Measurements from ENCODE around the gene NECTIN1. TPM values are rescaled to one million over a fixed set of nuclear protein-coding genes. Genes with fewer than 3 reads are reported as not detected.

The NECTIN1 gene
- total RNA-seq, 1 donor from 2014 or later = 17.5 TPM

DNA sequence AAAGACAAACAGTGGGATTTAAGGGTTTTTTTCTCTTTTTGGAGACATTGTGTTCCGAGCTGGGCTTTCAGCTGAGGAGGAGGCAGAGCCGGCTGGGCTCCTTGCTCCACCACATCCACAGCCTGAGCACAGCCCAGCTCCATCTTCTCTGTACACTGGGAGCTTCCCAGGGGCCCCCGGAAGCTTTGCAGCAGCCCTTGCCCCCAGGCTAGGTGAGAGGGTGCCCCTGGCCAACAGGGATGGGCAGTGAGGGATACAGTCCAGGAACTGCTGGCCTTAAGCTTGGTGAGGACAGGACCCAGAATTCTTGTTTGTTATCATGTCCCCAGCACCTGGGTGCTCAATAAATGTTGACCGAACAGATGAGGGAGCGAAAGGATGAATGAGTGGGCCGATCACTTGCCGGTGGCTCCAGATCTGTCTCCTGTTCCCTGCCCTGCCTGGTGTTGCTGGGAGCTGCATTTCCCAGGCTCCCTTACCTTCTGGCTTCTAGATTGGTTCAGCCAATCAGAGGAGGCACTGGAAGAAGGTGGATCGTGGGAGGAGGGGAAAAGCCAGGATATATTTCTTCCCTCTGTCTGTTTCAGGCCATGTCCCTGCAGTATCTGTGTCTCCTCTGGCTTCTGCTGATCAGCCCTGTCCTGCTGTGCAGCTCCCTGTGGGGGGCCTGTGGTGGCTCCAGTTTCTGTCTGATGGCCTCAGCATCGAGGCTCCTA lies 26.5 kb upstream of the NECTIN1 start:
- DNase-seq = no peak

- DNase-seq = no peak
These were observed 25.8 kb upstream of the NECTIN1 start for GRCh38 chr11:119754656-119755355.

DNA sequence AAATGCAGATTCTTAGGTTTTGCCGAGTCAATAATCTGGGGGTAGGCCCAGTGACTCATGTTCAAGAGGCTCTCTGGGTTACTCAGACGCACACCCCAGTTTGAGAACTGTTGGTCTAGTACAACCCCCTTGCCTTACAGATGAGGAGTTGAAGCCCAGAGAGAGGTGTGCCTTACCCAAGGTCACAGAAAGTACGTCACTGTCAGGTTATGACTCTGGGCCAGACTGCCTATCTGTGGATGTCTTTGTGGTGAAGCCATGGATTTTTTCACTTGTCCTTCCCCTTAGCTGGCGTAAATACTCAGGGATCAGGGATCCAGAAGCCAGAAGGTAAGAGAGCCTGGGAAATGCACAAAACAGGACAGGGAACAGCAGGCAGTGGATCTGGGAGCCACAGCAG lies 25.2 kb upstream of the NECTIN1 start:
- DNase-seq = no peak

DNA sequence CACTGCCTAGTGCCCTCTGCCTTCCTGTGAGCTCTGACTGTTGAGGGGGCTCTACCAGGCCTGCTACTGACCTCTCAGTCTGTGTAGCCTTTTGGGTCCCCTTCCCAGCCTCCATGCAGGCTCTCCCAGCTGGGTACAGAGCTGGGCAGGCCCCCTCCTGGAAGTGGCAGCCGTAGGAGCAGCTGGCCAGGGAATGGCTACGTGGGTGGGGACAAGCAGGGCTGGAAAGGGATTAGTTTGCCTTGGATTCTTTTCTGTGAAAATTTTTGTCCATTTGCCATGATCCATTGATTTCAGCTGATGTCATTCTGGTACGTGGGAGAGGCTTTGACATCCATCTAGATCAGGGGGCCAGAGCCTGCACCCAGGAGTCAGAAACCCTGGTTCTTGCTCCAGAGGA lies 23.9 kb upstream of the NECTIN1 start:
- DNase-seq = peak; percentile 25

DNA sequence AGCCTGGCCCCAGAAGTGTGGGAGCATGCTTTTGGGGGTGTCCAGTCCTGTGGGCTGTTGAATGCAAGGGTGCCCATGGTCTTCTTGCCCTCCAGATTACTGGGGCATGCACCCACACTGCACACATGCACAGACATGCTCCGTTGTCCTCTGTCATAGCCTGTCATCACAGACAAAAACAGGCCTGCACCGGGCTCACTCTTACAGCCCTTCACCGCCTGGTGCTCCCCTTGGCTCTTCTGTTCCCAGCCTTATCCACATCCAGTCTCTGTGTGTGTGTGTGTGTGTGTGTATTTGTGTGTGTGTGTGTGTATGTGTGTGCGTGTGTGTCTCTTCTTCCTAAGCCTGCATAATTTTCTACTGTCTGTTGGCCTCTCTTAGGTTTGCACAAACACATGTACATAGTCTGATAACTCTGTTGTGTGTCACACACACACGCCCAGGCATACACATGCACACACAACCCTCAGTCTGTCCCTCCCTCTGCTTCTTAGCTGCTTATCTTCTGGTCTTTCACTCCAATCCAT lies 23.4 kb upstream of the NECTIN1 start:
- no peak for DNase-seq

GRCh38 chr11:119750056-119750455 lies 21.1 kb upstream of the NECTIN1 start:
- DNase-seq = no peak

GRCh38 chr11:119749006-119749565 lies 20.1 kb upstream of the NECTIN1 start:
- no peak for DNase-seq

DNA sequence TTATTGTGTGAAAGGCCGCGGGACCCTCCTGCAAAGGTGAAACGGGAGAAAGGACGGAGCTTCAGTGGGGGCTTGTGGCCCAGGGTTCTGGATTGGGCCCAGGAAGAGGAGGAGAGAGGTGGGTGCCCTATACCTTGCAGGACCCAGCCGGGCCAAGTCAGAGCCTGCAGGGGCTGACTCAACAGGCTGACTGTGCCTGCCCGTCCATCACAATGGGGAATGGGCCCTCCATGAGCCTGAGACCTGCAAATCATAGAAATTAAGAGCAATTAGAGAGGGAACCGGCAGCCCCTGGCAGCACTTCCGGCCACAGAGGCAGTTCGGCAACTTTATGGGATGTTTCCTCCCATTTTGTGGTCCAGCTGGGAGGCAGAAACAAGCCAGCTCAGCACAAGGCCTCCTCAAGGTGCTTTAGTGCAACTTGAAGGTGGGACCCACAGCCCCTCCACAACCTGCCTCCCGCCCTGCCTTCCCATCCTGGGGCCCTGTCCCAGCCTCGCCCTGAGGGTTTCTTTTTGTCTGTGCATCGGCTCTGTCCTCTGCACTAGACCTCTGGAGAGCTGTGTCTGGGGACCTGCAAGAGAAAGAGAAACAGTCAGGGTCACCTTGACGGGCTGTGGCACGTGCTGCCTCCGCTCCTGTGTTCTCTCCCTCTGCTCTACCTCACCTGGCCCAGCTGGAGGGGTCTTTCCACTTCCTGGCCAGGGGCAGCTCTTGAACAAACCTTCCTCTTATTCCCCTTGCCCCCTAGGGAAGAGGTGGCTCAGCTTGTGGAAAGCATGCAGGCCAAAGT lies 19.1 kb upstream of the NECTIN1 start:
- no peak for DNase-seq

GRCh38 chr11:119745776-119746535 lies 17.0 kb upstream of the NECTIN1 start:
- DNase-seq = no peak

DNA sequence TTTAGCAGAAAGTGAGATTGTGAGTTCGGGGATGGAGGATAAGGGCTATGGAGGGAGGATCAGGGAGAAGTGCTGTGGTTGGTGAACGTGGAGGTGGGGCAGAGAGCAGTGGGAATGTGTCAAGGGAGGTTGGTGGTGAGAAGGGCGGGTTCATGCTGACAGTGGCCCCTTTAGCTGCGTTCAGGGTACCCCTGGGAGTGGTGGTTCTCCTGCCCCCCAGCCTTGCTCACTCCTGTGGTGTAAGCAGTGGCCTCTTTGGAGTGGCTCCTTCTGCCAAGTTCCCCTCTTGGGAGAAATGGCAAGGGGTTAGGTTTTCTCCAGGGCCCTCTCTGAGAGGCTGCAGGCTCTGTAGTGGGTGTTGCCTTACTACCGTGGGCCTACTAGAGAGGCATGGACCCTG lies 16.1 kb upstream of the NECTIN1 start:
- no peak for DNase-seq

DNA sequence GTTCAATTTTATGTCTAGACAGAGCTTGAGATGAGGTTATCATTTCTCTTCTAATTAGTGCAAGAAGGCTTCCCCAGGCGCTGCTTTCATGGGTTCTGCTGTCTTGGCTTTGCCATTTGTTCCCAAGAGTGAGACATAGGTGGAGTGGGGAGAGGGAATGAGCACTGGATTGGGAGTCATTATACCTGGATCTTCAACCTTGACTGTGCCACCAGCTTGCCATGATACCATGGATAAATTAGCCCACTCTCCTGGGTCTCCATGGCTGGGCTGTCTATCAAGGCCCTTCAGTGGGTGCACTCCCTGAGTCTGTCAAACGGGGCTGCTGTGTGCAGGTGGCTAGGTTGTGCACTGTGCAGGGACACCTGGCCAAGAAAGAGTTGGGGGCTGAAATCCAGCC lies 15.6 kb upstream of the NECTIN1 start:
- no peak for DNase-seq

DNA sequence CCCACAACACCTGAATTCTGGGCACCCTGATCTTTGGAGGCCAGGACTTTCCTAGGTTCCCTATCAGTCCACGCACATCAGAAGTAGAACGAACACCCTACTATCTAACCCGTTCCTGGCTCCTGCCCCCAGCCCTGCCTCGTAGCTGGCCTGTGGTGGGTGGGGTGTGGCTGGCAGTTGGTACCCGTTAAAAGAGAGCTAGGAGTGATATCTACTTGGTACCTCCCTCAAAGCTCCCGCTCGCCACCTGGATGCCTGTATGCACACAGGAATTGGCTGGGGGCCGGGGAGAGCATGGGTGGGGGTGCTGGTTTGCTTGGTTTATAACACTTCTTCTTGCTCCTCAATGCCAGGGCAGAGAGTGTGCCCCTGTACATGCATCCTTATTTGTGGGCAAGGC lies 14.0 kb upstream of the NECTIN1 start:
- DNase-seq = no peak

GRCh38 chr11:119742263-119742861 lies 13.4 kb upstream of the NECTIN1 start:
- DNase-seq = peak; percentile 40

GRCh38 chr11:119741369-119742262 lies 12.6 kb upstream of the NECTIN1 start:
- DNase-seq = peak; percentile 27

- DNase-seq = no peak
These were observed 11.0 kb upstream of the NECTIN1 start for GRCh38 chr11:119739975-119740374.

GRCh38 chr11:119739021-119739703 lies 10.2 kb upstream of the NECTIN1 start:
- no peak for DNase-seq

- no peak for DNase-seq
These were observed 9.0 kb upstream of the NECTIN1 start for GRCh38 chr11:119738059-119738439.

GRCh38 chr11:119737366-119738058 lies 8.5 kb upstream of the NECTIN1 start:
- DNase-seq = no peak

DNA sequence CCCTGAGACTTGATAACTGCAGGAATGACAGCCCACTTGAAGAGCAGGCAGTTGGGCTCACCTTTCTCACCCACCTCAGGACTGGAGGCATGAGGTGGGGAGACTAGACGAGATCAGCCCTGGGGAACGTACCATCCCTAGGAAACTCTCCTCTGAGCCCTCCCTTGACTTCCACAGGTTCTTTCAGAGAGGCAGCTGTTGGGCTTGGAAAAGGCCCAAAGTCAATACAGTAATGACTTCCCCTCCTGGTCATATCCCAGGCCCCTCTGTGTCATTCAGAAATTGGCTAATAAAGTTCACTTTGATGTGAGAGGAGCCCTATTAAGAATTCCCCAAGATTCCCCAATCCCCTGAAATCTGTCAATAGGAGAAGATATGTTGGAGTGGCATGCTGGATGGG lies 5.8 kb upstream of the NECTIN1 start:
- no peak for DNase-seq

All from occipital lobe (tissue), 2 donors.